Dedifferentiated amniotic fluid mesenchymal stem cell (primary cell): Measurements from ENCODE around the gene LGI1.
"Not testable (repeated sequence)": the region's sequence is repeated elsewhere in the genome, so short reads cannot be mapped to it uniquely, and the experiment has no call there.

ENCODE experiments used
- DNase-seq: peaks from one replicate; pipeline ENCODE4 v3.0.0-alpha.2; 2016; ENCODE audit errors: extremely low spot score

Gene LGI1

DNA sequence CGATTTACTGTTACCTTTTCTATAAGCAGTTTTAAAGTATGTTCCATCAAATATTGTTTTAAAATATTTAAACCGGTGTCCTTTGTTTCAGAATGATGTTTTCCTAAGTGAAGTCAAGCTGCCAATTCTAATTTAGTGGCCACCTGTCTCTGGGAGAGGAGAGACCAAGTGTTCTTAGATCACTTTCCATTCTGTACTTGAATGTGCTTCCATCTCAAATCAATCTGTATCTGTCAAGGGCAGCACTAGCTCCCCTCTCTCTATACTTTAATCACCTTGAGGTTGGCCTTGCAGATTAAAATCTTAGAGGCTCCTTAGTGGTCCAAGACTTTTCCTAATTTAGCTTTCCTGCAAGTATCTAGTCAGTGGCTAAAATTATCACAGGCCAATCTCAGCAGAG, 49.6 kb downstream of the LGI1 start:
- no peak for DNase-seq

DNA sequence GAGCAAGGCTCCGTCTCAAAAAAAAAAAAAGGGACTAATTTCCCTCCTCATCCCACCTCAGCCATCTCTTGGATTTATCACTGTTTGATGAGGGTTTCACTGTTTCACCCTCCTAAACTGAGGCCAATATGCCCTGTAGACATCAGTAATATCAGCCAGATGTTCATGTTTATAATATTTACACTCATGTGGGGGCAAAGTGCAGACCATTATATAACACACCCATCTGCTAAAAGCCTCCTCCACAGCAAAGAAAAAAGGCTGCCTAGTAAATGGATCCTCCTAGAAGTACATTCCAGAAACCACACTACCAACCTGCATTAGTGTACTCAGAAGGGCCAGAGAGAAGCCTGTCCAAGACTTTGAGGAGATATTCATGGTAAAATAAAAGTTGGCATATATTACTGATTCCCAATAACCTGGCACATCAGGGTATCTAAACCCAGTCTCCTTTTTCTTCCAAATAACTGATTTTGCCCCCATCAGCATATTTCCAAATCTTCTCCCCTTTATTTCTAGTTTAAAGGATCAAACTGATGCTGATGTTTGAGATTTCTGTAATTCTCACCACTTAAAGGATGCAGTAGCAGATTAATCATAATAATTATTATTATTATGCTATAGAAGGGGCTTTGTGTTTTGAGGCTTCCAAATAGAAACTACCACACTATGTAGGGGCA, 55.1 kb downstream of the LGI1 start:
- no peak for DNase-seq

DNA sequence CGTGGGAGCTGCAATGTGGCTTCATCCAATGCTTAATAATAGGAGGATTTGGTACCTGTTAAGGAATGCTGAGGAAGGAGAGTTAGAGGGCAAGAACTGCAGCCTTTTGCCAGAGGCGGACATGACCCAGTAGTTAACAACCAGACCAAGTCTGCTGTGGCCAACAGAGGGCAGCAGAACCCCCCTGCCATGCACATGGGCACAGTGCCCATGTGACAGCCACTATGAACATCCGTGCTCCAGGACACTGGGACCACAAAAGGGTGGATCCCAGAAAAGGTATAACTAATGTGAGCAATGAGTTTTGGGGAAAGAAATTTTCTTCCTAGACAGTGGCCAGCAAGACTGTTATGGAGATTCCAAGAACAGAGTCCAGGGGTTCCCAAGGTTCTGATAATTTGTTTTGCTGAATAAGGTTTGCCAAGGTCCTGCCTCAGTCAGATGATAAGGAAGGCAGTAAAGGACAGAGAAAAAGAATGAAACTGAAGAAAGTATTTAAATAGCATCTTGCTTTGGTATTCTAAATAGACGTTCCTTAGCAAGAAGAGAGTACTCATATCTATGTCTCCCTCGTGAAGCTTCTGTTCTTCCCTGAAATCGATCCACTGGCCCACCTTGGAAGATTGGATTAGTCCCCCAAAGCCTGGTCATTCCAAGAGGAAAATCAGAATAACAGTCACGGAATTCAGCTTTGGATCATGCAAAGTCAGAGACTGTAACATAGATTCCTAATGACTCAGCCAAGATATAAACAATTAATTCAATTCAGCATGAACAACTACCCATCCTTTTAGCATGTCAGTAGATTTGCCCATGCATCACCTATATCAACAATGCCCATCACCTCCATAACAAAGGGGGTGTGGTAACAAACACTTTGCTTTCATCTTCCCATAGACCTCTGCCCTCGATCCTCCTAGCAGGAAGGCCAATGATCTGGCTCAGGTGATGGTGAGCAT, 56.0 kb downstream of the LGI1 start:
- DNase-seq, result peak; percentile 37

DNA sequence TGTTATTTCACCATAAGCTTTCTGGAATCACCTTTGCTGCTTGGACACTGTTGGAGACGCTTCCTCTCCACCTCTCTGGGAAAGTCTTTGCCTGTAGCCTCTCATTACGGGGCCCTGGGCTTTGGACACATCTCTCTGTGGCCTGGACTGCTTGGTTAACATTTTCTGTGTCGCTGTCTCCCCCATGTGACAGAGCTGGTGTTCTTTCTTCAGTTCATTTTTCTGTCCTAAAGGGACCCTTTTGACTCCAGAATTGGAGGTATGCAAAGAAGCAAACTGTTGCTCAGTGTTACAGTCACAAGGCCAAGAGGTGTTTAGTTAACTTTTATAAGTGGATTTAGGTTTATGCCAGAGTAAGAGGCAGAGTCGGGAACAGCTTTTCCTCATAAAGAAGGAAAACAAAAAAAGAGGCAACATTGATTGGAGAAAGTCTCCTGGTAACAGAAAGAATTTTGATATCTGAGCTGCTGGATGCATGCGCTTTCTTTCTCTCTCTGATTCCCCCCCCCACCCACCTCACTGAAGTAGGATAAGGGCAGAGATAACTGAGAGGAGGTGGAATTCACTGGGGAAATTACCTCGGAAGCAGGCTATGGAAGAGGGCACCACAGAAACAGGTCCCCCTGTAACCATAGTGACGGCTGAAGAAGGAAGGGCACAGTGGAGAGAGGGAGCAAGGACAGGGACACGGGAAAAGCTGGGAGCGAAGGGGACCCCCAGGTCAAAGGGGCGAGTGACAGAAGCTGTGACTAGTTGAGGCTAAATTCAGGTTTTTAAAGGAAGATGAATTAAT, 57.8 kb downstream of the LGI1 start:
- DNase-seq, result peak; percentile 38

DNA sequence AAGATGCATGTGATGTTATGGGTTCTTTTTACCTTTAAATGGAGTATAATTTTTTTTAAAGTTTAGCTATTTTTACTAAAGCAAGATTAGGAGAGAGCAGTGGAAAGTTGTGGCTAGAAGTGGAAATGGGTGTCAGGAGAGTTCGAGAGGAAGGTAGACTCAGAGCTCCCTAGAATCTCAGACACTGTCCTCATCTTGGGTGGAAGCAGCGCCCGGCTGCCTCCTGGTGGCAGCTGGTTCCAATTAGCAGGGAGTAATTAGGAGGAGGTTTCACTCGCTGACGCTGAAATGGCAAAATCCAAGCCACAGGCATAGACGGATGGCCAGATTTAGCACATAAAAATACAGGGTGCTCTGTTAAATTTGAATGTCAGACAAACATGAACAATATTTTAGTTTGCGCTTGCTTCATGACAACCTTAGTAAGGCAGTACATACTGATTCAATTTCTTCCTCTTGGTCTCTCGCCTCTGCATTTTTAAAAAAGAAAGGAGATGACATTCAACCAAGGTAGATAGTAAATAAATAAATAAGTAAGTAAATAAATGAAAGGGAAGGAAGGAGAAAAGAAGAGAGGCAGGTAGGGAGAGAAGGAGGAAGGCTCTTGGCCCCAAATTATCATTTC, 58.5 kb downstream of the LGI1 start:
- peak; percentile 89 for DNase-seq

DNA sequence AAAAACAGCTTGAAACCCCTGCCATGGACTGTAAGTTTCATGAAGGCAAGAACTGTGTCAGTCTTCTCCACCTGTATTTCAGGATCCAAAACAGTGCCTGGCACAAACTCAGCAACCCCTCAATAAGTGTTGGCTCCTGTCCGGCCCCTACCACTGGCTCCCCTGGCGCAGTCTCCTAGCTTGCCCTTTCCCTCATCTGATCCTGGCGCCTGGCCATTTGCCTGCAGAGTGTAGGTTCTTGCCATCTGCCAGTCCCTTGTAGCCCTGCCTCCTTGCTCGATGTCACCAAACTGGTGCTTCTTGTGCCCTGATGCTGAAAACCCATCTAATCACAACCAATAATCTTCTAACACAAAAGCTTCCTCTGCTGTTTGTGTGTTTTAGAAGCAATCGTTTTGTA, 60.4 kb downstream of the LGI1 start:
- DNase-seq, result no peak

DNA sequence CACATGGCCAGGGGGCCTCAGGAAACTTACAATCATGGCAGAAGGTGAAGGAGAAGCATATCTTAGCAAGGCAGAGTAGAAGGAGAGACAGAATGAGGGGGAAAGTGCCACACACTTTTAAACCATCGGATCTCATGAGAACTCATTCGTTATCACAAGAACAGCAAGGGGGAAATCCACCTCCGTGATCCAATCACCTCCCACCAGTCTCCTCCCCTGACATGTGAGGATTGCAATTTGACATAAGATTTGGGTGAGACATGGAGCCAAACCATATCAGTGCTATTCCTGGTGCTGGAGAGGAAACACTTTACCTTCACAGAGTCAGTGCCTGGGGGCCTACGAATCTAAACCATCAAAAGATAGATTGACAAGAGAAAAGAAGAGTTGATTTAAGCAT, 61.8 kb downstream of the LGI1 start:
- DNase-seq, result no peak

DNA sequence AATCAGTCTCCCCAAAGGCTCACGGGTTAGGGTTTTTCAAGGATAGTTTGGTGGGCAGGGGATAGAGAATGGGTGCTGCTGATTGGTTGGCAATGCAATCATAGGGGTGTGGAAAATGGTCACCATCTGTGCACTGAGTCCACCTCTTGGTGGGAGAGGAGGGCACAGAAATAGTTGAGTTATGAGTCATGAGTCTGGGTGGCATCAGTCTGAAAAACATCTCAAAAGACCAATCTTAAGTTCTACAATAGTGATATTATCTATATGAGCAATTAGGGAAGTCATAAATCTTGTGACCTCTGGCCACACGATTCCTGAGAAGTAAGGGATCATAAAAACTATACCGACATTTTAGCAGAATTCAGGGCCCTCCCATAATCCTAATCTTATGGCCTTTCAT, 62.7 kb downstream of the LGI1 start:
- no peak for DNase-seq

DNA sequence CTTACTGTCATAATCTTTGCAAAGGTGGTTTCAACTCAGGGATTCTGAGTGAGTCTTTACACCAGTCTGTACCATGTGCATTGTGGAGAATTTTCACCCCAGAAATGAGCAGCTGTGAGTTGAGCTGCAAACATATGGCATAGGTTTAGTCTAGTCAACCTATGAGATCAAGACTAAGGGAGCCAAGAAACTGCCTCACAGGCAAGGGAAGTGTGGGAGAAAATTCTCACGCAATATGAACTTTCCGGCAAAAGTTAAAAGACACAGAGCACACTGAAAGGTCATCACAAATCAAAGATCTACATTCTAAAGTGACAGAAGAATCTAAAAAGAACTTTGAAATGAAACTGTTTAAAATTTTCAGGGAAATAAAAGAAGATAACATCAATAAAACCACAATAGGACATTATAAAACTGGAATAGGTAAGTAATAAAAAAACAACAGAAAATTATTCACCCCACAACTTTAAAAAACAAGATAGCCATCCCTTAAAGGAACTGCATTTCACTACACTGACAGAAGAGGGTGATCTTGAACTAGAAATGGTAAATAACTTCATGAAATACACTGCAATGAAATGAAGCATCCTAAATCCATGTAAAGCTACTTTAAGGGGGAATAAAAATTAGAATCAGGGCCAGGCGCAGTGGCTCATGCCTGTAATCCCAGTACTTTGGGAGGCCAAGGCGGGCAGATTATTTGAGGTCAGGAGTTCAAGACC, 63.5 kb downstream of the LGI1 start:
- DNase-seq, result peak; percentile 71

DNA sequence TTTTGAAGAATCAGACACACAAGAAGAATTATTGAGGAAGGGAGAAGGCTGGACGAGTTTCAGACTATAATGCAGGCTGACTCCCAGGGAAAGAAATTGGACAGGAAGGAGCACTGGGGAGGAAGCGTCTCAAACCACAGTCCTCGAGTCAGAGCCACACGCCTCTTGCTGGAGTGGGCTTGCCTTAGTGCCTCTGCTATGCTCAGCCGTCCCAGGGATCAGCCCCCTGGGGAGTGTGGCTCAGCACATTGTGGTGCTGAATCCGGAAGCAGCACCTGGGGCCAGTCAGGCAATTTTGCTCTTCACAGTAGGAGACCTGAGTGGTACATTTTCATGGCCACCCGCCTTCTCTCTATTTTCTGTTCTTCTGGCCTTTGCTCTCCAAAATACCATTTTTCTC, 68.6 kb downstream of the LGI1 start:
- no peak for DNase-seq

DNA sequence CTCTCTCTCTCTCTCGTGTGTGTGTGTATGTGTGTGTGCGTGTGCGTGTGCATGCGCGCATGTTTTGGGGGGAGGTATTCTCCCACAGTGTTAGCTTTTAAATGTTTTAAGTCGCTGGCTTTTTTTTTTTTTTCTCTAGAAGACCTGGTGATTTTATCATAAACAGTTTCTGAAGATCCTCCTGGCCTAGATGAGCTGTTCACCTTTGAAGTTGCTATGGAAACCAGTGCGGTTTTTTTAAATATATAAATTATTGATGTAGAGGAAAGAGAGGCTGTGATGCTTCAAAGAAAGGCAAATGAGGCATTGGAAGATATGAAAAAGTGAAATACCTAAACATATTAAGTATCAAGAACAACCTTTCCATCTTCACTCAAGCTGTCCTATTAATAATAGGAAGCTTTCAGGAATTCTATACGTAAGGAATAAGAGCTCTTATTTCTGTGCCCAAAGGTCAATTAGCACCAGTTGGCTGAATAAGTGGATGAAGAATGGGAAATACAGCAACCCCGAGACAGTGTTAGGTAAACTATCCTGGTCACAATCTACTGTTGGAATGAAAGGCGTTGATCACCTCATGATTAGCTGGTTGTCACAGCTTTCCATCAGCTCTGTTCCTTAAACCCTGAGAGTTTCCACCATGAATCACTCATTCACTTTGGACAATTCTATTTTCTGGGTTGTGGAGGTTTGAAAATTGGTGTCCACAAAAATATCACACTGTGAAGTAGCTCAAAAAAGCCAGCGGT, 69.5 kb downstream of the LGI1 start:
- no peak for DNase-seq

DNA sequence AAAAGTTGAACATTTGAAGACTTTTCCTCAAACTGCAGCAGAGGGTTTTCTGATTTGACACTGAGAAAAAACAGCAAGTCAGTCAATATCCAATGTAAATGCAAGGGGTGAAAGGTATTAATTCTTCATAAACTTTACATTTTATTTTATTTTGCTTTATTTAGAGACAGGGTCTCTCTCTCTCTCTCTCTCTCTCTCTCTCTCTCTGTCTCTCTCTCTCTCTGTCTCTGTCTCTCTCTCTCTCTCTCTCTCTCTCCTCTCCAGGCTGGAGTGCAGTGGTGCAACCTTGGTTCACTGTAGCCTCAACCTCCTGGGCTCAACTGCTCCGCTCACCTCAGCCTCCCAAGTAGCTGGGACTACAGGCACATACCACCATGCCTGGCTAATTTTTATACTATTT, 73.3 kb downstream of the LGI1 start:
- not testable (repeated sequence) for DNase-seq

DNA sequence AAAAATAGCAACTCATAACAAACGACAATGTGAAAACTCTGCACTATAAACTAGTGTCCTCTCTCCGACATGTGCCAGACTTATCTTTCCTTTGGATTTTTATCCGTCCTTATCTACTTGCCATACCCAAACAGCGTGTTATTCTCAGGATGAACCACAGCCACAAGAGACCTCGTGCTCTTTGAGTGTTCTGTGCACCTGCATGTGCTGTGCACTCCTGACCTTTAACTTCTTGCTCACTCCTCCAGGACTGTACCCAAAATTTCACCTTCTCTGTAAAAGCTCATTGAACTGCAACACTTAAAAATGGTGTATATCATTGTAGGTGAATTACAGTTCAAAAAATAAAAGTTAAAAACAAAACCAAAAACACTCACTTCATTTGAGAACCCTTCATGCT, 78.0 kb downstream of the LGI1 start:
- no peak for DNase-seq

DNA sequence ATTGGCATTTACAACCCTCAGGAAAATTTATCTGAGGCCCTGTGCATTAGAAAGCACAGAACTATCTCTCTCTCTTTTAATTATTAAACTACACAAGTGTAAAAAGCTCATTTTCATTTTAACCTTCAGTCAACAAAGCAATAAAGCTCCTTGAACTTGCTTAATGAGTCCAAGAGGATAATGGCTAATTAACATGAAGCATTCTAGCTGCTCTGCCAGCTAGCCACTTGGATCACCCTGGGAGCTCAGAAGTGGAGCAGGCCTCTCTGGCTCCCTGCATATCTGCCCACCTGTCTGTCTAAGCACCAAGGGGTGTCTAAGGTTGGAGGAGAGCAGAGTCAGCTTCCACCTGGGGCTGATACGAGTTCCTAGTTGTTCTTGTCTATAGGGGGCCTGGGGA, 80.1 kb downstream of the LGI1 start:
- DNase-seq, result no peak

DNA sequence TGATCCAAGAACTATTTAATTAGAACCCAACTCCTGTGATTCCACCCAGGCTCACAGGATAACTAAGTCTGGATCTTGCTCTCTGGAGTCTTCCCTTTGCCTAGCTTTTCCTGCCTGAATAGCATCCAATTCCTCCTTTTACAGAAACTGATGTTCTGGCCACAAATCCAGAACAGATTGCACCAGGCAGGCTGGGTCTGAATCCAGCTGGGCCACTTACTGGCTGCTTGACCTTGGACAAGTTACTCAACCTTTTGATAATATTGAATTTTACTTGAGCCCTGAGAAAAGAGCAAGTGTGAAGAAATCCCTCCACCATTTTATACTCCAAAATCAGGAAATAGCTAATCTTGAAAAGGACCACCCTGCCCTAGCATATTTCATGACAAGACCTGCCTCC, 80.5 kb downstream of the LGI1 start:
- no peak for DNase-seq

DNA sequence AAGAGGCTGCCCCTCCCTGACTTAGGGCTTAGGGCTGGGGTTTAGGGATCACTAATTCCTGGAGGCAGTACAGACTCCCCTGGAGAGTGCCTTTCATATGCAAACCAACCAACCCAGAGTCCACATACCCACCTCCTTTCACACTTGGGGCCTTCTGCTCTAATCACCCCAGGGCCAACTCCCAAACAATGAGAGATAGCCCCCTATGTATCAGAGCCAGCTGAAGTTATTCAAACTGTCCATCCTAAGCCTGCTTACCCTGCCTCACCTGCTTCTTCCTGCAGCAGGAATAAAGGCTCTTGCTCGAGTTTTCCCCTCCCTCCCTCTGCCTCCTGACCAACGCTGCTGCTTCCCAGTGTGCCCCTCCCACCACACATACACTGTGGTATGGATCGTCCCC, 84.2 kb downstream of the LGI1 start:
- DNase-seq, result no peak

DNA sequence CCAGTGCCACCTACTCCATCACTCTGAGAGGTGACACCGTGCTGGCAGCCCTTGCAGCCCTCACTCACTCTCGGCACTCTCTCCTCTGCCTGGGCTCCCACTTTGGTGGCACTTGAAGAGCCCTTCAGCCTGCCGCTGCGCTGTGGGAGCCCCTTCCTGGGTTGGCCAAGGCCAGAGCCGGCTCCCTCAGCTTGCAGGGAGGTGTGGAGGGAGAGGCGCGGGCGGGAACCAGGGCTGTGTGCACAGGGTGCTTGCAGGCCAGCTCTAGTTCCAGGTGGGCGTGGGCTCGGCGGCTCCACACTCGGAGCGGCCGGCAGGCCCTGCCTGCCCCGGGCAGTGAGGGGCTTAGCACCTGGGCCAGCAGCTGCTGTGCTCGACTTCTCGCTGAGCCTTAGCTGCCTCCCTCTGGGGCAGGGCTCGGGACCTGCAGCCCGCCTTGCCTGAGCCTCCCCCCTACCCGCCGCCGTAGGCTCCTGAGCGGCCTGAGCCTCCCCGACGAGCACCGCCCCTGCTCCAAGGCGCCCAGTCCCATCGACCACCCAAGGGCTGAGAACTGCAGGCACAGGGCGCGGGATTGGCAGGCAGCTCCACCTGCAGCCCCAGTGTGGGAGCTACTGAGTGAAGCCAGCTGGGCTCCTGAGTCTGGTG, 87.4 kb downstream of the LGI1 start:
- DNase-seq, result no peak
